Mesenchymal stem cell (in vitro differentiated cells and primary cell): ENCODE measurements around the gene ADIRF.
"Not testable (repeated sequence)": the region's sequence is repeated elsewhere in the genome, so short reads cannot be mapped to it uniquely, and the experiment has no call there.

Experiments used
- DNase-seq: peaks from one replicate; pipeline ENCODE4 v3.0.0-alpha.2; 2013
- H2AFZ ChIP-seq: one replicate; pipeline ENCODE4 v1.6.1; 2013; ENCODE audit warnings: low read depth, mild to moderate bottlenecking, control low read depth, inconsistent platforms, low read length, moderate library complexity
- H2AK5ac ChIP-seq: 2 replicates; pipeline ENCODE4 v1.6.1; 2013; ENCODE audit warnings: low read length, moderate library complexity, mild to moderate bottlenecking, inconsistent platforms; ENCODE audit not compliant: severe bottlenecking
- H2BK120ac ChIP-seq: one replicate; pipeline ENCODE4 v1.6.1; 2013; ENCODE audit warnings: low read depth, mild to moderate bottlenecking, inconsistent platforms, low read length, moderate library complexity
- H2BK12ac ChIP-seq, 2 experiments: one replicate each; pipeline ENCODE4 v1.6.1; 2013; ENCODE audit warnings: inconsistent platforms in 2 of 2, low read length in 2 of 2, mild to moderate bottlenecking in 2 of 2, moderate library complexity in 2 of 2, control low read depth in 1 of 2
- H2BK15ac ChIP-seq: one replicate; pipeline ENCODE4 v1.6.1; 2013; ENCODE audit warnings: mild to moderate bottlenecking, low read depth, inconsistent platforms; ENCODE audit not compliant: poor library complexity, severe bottlenecking
- H2BK5ac ChIP-seq: 2 replicates; pipeline ENCODE4 v1.6.1; 2013; ENCODE audit warnings: low read depth, mild to moderate bottlenecking, low read length, control low read depth, inconsistent platforms; ENCODE audit not compliant: poor library complexity, severe bottlenecking
- H3K14ac ChIP-seq, 2 experiments: one replicate each; pipeline ENCODE4 v1.6.1; 2013; ENCODE audit warnings: inconsistent platforms in 2 of 2, low read length in 2 of 2, control low read depth in 1 of 2, mild to moderate bottlenecking in 1 of 2, moderate library complexity in 1 of 2
- H3K18ac ChIP-seq, 2 experiments: one replicate each; pipeline ENCODE4 v1.6.1; 2013; ENCODE audit warnings: inconsistent platforms in 2 of 2, low read length in 2 of 2, control low read depth in 1 of 2, low read depth in 1 of 2, mild to moderate bottlenecking in 1 of 2
- H3K23ac ChIP-seq, 2 experiments: one replicate each; pipeline ENCODE4 v1.6.1; 2013; ENCODE audit warnings: inconsistent platforms in 2 of 2, low read length in 2 of 2, mild to moderate bottlenecking in 2 of 2, moderate library complexity in 2 of 2, control low read depth in 1 of 2
- H3K27ac ChIP-seq: 2 replicates; pipeline ENCODE4 v1.5.1; 2013; ENCODE audit warnings: mild to moderate bottlenecking, moderate library complexity, low read length, control low read depth, inconsistent platforms; ENCODE audit not compliant: poor library complexity, severe bottlenecking
- H3K27me3 ChIP-seq, 2 experiments: 2 replicates each; pipeline versions ENCODE4 v1.6.1 to v1.7.0; 2013; ENCODE audit warnings: low read length in 2 of 2, mild to moderate bottlenecking in 2 of 2, moderate library complexity in 2 of 2, control low read depth in 1 of 2, inconsistent platforms in 1 of 2; ENCODE audit not compliant: control insufficient read depth in 1 of 2, insufficient read depth in 1 of 2
- H3K36me3 ChIP-seq, 2 experiments: 2 replicates each; pipeline versions ENCODE4 v1.6.1 to v1.7.0; 2013; ENCODE audit warnings: low read length in 2 of 2, control low read depth in 1 of 2, inconsistent platforms in 1 of 2, low read depth in 1 of 2, mild to moderate bottlenecking in 1 of 2; ENCODE audit not compliant: insufficient read depth in 2 of 2, control insufficient read depth in 1 of 2
- H3K4ac ChIP-seq, 2 experiments: one replicate each; pipeline ENCODE4 v1.6.1; 2013; ENCODE audit warnings: inconsistent platforms in 2 of 2, low read length in 2 of 2, mild to moderate bottlenecking in 2 of 2, moderate library complexity in 2 of 2, control low read depth in 1 of 2, low read depth in 1 of 2
- H3K4me1 ChIP-seq: 2 replicates; pipeline ENCODE4 v1.6.1; 2013; ENCODE audit warnings: low read depth, low read length, control low read depth; ENCODE audit not compliant: control insufficient read depth, insufficient read depth
- H3K4me2 ChIP-seq: 2 replicates; pipeline ENCODE4 v1.6.1; 2013; ENCODE audit warnings: low read length, mild to moderate bottlenecking, inconsistent platforms; ENCODE audit not compliant: poor library complexity, severe bottlenecking
- H3K4me3 ChIP-seq, 2 experiments: 2 replicates each; pipeline versions ENCODE4 v1.5.1 to v1.7.0; 2013; ENCODE audit warnings: low read length in 2 of 2, mild to moderate bottlenecking in 2 of 2, control low read depth in 1 of 2, low read depth in 1 of 2; ENCODE audit not compliant: insufficient read depth in 1 of 2
- H3K79me1 ChIP-seq: replicated peaks from 2 replicates; pipeline ENCODE4 v1.6.1; 2013; ENCODE audit warnings: mild to moderate bottlenecking, control low read depth, low read length, inconsistent platforms; ENCODE audit not compliant: poor library complexity, severe bottlenecking
- H3K9ac ChIP-seq: 2 replicates; pipeline ENCODE4 v1.7.0; 2013; ENCODE audit warnings: mild to moderate bottlenecking, low read length, moderate library complexity
- H3K9me3 ChIP-seq: 2 replicates; pipeline ENCODE4 v1.7.0; 2013; ENCODE audit warnings: mild to moderate bottlenecking, low read length; ENCODE audit not compliant: control insufficient read depth
- H4K8ac ChIP-seq: one replicate; pipeline ENCODE4 v1.6.1; 2013; ENCODE audit warnings: inconsistent platforms, mild to moderate bottlenecking, low read length, moderate library complexity
- H4K91ac ChIP-seq: one replicate; pipeline ENCODE4 v1.6.1; 2013; ENCODE audit warnings: mild to moderate bottlenecking, low read length, inconsistent platforms
- whole genome bisulfite sequencing: methylation state at CpG from one replicate; pipeline ENCODE4 v1.1.7; 2013; ENCODE audit warnings: mixed read lengths; 5-methylcytosine and 5-hydroxymethylcytosine counted together

ADIRF gene

DNA sequence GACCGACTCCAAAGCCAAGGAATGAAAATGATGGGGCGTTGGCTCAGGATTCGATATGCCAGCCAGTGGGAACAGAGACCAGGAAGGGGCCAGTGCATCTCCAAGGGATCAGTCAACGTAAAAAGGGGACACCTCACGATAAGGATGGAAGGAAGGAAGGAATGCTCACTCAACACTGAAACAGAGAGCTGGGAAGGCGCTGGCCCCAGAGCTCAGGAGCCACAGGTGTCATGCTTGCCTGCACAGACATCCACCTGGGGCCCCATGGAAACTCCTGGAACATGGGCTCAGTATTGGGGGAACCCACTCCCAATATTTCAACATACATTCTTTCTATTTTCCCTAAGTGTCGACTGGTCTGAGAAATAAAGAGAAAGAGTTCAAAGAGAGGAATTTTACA lies 16.2 kb upstream of the ADIRF start:
- peak overlapping the region; percentile 6 for H2BK15ac ChIP-seq
- no peak overlapping the region for H2BK120ac ChIP-seq
- no peak overlapping the region for H2BK5ac ChIP-seq
- no peak overlapping the region for H2AK5ac ChIP-seq
- peaks cover 11% of the 10 kb centered on the region for H3K4me1 ChIP-seq
- H3K9ac ChIP-seq, result no peak overlapping the region
- no peaks in the 10 kb centered on the region for H3K9me3 ChIP-seq
- peaks cover 0 to under 1% of the 10 kb centered on the region in 2 experiments for H3K27me3 ChIP-seq
- 98% methylated on average over 7 of the region's 7 CpGs for WGBS
- no peak overlapping the region for H2AFZ ChIP-seq
- no peaks in the 10 kb centered on the region for H3K36me3 ChIP-seq
- H3K14ac ChIP-seq, result no peak overlapping the region
- H3K4me2 ChIP-seq, result no peak overlapping the region
- no peaks in the 10 kb centered on the region for H3K79me1 ChIP-seq
- no peak overlapping the region for H3K4me3 ChIP-seq
- no peak overlapping the region for H3K23ac ChIP-seq
- no peak overlapping the region for H3K18ac ChIP-seq
- no peak overlapping the region for H4K91ac ChIP-seq
- H4K8ac ChIP-seq, result no peak overlapping the region
- no peak overlapping the region for H2BK12ac ChIP-seq
- DNase-seq, result no peak
- H3K4ac ChIP-seq, result no peak overlapping the region
- H3K27ac ChIP-seq, result no peak overlapping the region

DNA sequence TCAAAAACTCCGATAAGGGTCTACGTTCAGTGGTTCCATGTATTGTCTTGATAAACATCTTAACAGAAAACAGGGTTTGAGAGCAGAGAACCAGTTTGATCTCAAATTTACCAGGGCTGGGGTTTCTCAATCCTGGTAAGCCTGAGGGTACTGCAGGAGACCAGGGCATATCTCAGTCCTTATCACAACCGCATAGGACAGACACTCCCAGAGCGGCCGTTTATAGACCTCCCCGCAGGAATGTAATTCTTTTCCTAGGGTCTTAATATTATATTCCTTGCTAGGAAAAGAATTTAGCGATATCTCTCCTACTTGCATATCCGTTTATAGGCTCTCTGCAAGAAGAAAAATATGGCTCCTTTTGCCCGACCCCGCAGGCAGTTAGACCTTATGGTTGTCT lies 15.6 kb upstream of the ADIRF start:
- not testable (repeated sequence) for H3K79me1 ChIP-seq, H3K4ac ChIP-seq

DNA sequence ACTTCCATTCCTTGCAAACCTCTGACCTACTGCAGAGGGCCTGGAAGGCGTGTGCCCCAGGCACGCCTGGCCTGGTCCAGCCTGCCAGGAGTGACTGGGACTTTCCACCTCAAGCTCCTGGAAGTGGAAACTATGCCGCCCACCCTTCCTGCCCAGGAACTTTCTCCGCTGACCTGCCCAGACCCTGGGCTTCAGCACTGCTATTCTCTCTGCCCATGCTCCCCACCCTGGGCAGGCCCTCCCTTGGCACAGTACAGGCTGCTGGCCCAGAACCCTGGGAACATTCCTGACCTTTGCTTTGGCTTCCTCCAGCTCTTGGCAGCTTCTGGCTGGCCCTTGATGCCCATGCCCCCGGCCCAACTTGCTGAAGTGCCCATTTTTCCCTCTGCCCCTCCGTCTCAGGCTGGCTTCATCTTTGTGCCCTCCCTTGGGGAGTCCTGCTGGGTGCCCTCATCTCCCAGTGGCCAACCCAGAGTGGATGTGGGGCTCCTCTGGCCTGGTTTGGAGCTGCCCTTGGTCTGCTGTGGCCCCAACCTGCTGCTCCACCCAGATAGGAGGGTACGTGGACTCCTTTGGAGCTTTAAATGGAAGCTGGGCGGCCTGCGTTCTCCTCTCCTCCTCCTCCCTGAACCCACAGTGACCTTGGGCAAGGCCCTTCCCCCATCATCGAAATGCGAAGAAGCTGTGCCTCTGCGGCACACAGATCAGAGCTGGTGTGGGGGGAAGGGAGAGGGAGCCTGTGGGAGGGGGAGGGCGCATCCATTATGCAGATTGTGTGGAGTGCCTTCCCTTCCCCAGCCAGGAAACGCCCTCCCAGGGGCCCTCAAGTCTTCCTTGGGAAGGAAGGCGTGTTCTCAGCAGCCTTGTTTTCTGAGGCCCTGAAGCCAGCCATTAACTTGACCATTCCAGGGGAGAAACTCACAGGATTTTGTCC lies 14.3 kb upstream of the ADIRF start:
- Histone ChIP-seq H2AK5ac (no peak overlapping the region), H3K4ac (peak overlapping the region; percentile 82 to 97), H3K27me3 (no peaks in the 10 kb centered on the region), H2BK15ac (peak overlapping the region; percentile 58), H3K4me1 (peaks cover 17% of the 10 kb centered on the region), H2BK120ac (peak overlapping the region; percentile 91), H3K79me1 (no peaks in the 10 kb centered on the region), H2BK12ac (peak overlapping the region; percentile 97 to 98), H4K8ac (peak overlapping the region; percentile 95), H3K23ac (peak overlapping the region in 1 of 2 experiments; percentile 57), H3K36me3 (no peaks in the 10 kb centered on the region), H4K91ac (peak overlapping the region; percentile 98), H3K4me2 (no peak overlapping the region), H3K4me3 (peak overlapping the region in 1 of 2 experiments; percentile 22), H3K14ac (peak overlapping the region in 1 of 2 experiments; percentile 55), H2AFZ (peak overlapping the region; percentile 78), H2BK5ac (no peak overlapping the region), H3K27ac (no peak overlapping the region), H3K9me3 (no peaks in the 10 kb centered on the region), H3K18ac (peak overlapping the region; percentile 90 to 98), H3K9ac (peak overlapping the region; percentile 68)
- WGBS, result 55% methylated on average over 10 of the region's 15 CpGs
- peak; percentile 92 for DNase-seq

More for the DNA sequence above, 15.6 kb upstream of the ADIRF start:
- H4K8ac ChIP-seq, H3K4me3 ChIP-seq, H2BK5ac ChIP-seq, H3K9me3 ChIP-seq, H3K27ac ChIP-seq, H2AFZ ChIP-seq, H3K23ac ChIP-seq, H3K27me3 ChIP-seq, H3K9ac ChIP-seq, H2BK120ac ChIP-seq, H4K91ac ChIP-seq, DNase-seq, H3K36me3 ChIP-seq, H2BK12ac ChIP-seq, H3K4me2 ChIP-seq, H2AK5ac ChIP-seq, H3K18ac ChIP-seq, H3K14ac ChIP-seq, H2BK15ac ChIP-seq: not testable (repeated sequence)
- WGBS, result 99% methylated on average over 10 of the region's 10 CpGs
- peaks cover 11% of the 10 kb centered on the region for H3K4me1 ChIP-seq

DNA sequence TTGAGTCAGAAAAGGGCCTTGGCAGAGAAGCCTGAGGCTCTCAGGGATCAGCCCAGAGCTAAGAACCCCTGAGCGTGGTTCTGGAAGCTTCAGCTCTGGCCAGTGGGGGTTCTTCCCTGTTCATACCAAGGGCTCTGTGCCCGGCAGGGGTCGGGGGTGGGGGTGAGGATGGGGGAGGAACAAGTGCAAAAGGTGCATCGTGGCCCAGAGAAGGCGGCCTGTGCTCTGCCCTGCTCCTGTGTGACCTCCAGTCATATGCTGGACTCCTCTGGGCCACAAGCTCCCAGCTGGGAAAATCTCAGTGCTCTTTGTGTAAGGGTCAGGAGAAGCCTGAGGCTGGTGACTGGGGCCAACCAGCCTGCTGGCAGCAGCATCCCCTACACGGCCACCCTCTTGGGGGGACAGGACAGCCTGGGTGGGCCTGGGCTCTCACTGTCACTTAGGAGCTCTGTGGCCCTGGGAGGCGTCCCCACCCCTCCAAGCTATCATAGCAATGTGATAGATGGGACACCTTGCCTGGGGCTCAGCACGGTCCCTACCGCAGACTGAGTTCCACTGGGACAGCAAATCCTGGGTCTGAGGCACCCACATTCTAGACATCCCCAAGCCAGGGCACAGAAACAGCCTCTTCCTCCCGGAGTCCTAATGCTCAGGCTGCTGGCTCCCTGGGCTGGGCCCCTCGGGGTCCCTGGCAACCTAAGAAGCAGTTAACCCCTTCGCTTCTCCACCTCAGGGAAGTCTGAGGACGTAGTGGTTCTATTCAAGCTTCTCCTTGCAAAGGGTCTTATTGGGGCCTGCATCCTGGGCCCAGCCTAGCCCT lies 13.4 kb upstream of the ADIRF start:
- Histone ChIP-seq H3K9me3 (no peaks in the 10 kb centered on the region), H3K27ac (no peak overlapping the region), H3K36me3 (no peaks in the 10 kb centered on the region), H4K8ac (peak overlapping the region; percentile 93), H2BK5ac (no peak overlapping the region), H3K4me1 (peaks cover 25% of the 10 kb centered on the region), H3K4ac (peak overlapping the region; percentile 54 to 97), H2AFZ (no peak overlapping the region), H3K4me2 (no peak overlapping the region), H4K91ac (peak overlapping the region; percentile 98), H3K14ac (peak overlapping the region in 1 of 2 experiments; percentile 85), H3K18ac (peak overlapping the region; percentile 40 to 96), H3K27me3 (no peaks in the 10 kb centered on the region), H2BK12ac (peak overlapping the region; percentile 22 to 93), H3K79me1 (no peaks in the 10 kb centered on the region), H3K4me3 (no peak overlapping the region), H3K9ac (peak overlapping the region; percentile 68), H2AK5ac (no peak overlapping the region), H3K23ac (peak overlapping the region in 1 of 2 experiments; percentile 76), H2BK120ac (peak overlapping the region; percentile 91), H2BK15ac (peak overlapping the region; percentile 90)
- no peak for DNase-seq
- 41% methylated on average over 13 of the region's 13 CpGs for WGBS
